Esophagus squamous epithelium (tissue), 5 donors: Measurements from ENCODE around the gene CNOT4. TPM values are rescaled to one million over a fixed set of nuclear protein-coding genes. Genes with fewer than 3 reads are reported as not detected.
"Not testable (repeated sequence)": the region's sequence is repeated elsewhere in the genome, so short reads cannot be mapped to it uniquely, and the experiment has no call there.

ENCODE experiments used
- DNase-seq: peaks from one replicate; lab custom pipeline; 2025; lab: John Stamatoyannopoulos, UW
- H3K27ac ChIP-seq, 4 donors: fragments of 200-600 bp; sonication (generic); one replicate each; pipeline ENCODE4 v1.5.1; 2016 to 2019; ENCODE audit warnings: mild to moderate bottlenecking in 1 of 4
- H3K27me3 ChIP-seq, 4 donors: fragments of 200-600 bp; sonication (generic); 1 replicate in 3 of 4; 2 replicates in 1 of 4; pipeline versions ENCODE4 v1.5.1 to v1.6.0; 2017 to 2021; ENCODE audit warnings: antibody characterized with exemption in 1 of 4
- H3K36me3 ChIP-seq, 3 donors: fragments of 200-600 bp; sonication (generic); one replicate each; pipeline ENCODE4 v1.5.1; 2016 to 2019
- H3K4me1 ChIP-seq, 3 donors: fragments of 200-600 bp; sonication (generic); one replicate each; pipeline ENCODE4 v1.5.1; 2017 to 2019
- H3K4me3 ChIP-seq, 4 donors: fragments of 200-600 bp; sonication (generic); 1 replicate in 3 of 4; 2 replicates in 1 of 4; pipeline ENCODE4 v1.5.1; 2016 to 2019; ENCODE audit warnings: mild to moderate bottlenecking in 2 of 4, moderate library complexity in 1 of 4
- H3K9me3 ChIP-seq, 3 donors: fragments of 200-600 bp; sonication (generic); one replicate each; pipeline ENCODE4 v1.5.1; 2016 to 2019
- POLR2A ChIP-seq, 4 donors: fragments of 450-650 bp; IDR thresholded peaks; one replicate each; pipeline ENCODE4 v1.6.1; 2017; ENCODE audit warnings: antibody characterized with exemption in 4 of 4, mild to moderate bottlenecking in 4 of 4, moderate library complexity in 3 of 4
- WGBS, 2 donors: methylation state at CpG; one replicate each; pipeline ENCODE4 v1.1.5; 2018; 5-methylcytosine and 5-hydroxymethylcytosine counted together
- intact Hi-C: fragments of 100-400 bp; cut with DNase I; formaldehyde crosslinking; loops from one replicate; pipeline ENCODE4 v1.15.0; 2022
- total RNA-seq, 4 donors: library from RNA; depleted of rRNA; stranded (reverse); fragments of >200 nt; gene quantifications; one replicate each; pipeline ENCODE4 v1.1.0, GENCODE V29; 2016
- TF ChIP-seq, protein P1 (sequence below), 6 experiments: fragments of 450-650 bp in 4 of 6; fragments of 200-600 bp in 2 of 6; sonication (generic) in 2 of 6; IDR thresholded peaks; one replicate each; pipeline ENCODE4 v1.5.1; 2016 to 2019; ENCODE audit warnings: antibody characterized with exemption in 6 of 6, mild to moderate bottlenecking in 4 of 6, moderate library complexity in 4 of 6
- donor health status: DM: yes; HTN: yes; CAD: no.

CNOT4 gene
- total RNA-seq, 4 donors from 2014 or later = 7.3 to 20.0 (median 14.0) TPM

DNA sequence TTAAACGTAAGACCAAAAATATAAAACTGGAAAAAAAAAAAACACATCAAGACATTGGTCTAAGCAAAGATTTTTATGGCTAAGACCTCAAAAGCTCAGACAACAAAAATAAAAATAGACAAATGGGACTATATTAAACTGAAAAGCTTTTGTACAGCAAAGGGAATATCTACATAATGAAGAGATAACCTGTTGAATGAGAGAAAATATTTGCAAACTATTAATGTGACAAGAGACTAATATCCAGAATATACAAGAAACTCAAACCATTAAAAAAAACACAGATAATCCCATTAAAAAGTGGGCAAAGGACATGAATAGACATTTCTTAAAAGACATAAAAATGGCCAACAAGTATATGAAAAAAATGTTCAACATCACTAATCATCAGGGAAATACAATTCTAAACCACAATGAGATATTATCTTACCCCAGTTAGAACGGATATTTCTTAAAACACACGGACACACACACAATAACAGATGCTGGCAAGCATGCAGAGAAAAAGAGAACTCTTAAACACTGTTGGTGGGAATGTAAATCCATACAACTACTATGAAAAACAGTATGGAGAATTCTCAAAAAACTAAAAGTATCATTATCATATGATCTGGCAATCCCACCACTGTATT lies 28.8 kb downstream of the CNOT4 start:
- intact Hi-C loops = no loop called here
- no peak overlapping the region for H3K27ac ChIP-seq
- H3K4me1 ChIP-seq = no peaks in the 10 kb centered on the region
- TF ChIP-seq, protein P1, sequence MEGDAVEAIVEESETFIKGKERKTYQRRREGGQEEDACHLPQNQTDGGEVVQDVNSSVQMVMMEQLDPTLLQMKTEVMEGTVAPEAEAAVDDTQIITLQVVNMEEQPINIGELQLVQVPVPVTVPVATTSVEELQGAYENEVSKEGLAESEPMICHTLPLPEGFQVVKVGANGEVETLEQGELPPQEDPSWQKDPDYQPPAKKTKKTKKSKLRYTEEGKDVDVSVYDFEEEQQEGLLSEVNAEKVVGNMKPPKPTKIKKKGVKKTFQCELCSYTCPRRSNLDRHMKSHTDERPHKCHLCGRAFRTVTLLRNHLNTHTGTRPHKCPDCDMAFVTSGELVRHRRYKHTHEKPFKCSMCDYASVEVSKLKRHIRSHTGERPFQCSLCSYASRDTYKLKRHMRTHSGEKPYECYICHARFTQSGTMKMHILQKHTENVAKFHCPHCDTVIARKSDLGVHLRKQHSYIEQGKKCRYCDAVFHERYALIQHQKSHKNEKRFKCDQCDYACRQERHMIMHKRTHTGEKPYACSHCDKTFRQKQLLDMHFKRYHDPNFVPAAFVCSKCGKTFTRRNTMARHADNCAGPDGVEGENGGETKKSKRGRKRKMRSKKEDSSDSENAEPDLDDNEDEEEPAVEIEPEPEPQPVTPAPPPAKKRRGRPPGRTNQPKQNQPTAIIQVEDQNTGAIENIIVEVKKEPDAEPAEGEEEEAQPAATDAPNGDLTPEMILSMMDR (IDR thresholded peaks at IDR 0.05) = no peak
- no peak for TF ChIP-seq POLR2A (IDR thresholded peaks at IDR 0.05)
- no peak overlapping the region for H3K4me3 ChIP-seq
- no peaks in the 10 kb centered on the region for H3K27me3 ChIP-seq
- WGBS, 2 donors = 46 to 73% methylated on average over 3 of the region's 3 CpGs
- H3K9me3 ChIP-seq = no peaks in the 10 kb centered on the region
- H3K36me3 ChIP-seq = peaks cover 0 to 30% (median 0%) of the 10 kb centered on the region in 3 donors
- no peak for DNase-seq

DNA sequence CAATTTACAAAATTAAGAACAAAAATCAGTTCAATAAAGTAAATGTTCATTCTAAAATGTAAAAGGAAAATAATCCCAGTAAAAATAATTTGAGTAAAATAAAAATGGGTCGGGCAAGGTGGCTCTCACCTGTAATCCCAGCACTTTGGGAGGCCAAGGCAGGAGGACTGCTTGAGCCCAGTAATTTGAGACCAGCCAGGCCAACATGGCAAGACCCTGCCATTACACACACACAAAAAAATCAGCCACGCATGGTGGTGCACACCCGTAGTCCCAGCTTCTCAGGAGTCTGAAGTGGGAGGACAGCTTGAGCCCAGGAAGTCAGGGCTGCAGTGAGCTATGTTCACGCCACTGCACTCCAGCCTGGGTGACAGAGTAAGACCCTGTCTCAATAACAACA lies 34.4 kb downstream of the CNOT4 start:
- 93 to 96% methylated on average over 4 of the region's 4 CpGs for WGBS, 2 donors
- no peaks in the 10 kb centered on the region for H3K27me3 ChIP-seq
- TF ChIP-seq, protein P1 (IDR thresholded peaks at IDR 0.05) = no peak
- TF ChIP-seq POLR2A (IDR thresholded peaks at IDR 0.05) = no peak
- H3K4me3 ChIP-seq = no peak overlapping the region
- H3K4me1 ChIP-seq = no peaks in the 10 kb centered on the region
- H3K9me3 ChIP-seq = no peaks in the 10 kb centered on the region
- H3K27ac ChIP-seq = no peak overlapping the region
- intact Hi-C loops = no loop called here
- DNase-seq = no peak
- peaks cover 0 to 20% (median 0%) of the 10 kb centered on the region in 3 donors for H3K36me3 ChIP-seq

- H3K27ac ChIP-seq, H3K9me3 ChIP-seq, H3K27me3 ChIP-seq, H3K36me3 ChIP-seq, H3K4me3 ChIP-seq, intact Hi-C loops, DNase-seq: not testable (repeated sequence)
- 78 to 97% methylated on average over 1 to 4 of the region's 4 CpGs for WGBS, 2 donors
- H3K4me1 ChIP-seq = peaks cover 0 to 21% (median 3%) of the 10 kb centered on the region in 3 donors
These were observed 40.2 kb downstream of the CNOT4 start for GRCh38 chr7:135469705-135470104.

- Histone ChIP-seq H3K4me1 (peaks cover 0 to 21% (median 3%) of the 10 kb centered on the region in 3 donors), H3K4me3 (no peak overlapping the region), H3K27ac (no peak overlapping the region), H3K9me3 (no peaks in the 10 kb centered on the region), H3K27me3 (no peaks in the 10 kb centered on the region), H3K36me3 (no peaks in the 10 kb centered on the region)
- intact Hi-C loops = no loop called here
- DNase-seq = no peak
- WGBS, 2 donors = 62 to 78% methylated on average over 5 of the region's 5 CpGs
- TF ChIP-seq, protein P1 (IDR thresholded peaks at IDR 0.05) = no peak
- TF ChIP-seq POLR2A (IDR thresholded peaks at IDR 0.05) = no peak
These were observed 42.6 kb downstream of the CNOT4 start for GRCh38 chr7:135467207-135467711.

- no peak for DNase-seq
- Histone ChIP-seq H3K27me3 (no peaks in the 10 kb centered on the region), H3K27ac (peak overlapping the region in 1 of 4 donors; percentile 19), H3K4me1 (peaks cover 0 to 21% (median 3%) of the 10 kb centered on the region in 3 donors), H3K9me3 (no peaks in the 10 kb centered on the region), H3K36me3 (no peaks in the 10 kb centered on the region), H3K4me3 (no peak overlapping the region)
- TF ChIP-seq, protein P1 (IDR thresholded peaks at IDR 0.05) = no peak
- no peak for TF ChIP-seq POLR2A (IDR thresholded peaks at IDR 0.05)
- WGBS, 2 donors = 61 to 71% methylated on average over 3 of the region's 3 CpGs
- intact Hi-C loops = no loop called here
These were observed 43.3 kb downstream of the CNOT4 start for GRCh38 chr7:135466442-135467206.
